Measurements from ENCODE around the gene RIN3.

RIN3 gene

GRCh38 chr14:92695562-92695961 lies 182.0 kb downstream of the RIN3 start:
- DNase-seq, result no peak

DNA sequence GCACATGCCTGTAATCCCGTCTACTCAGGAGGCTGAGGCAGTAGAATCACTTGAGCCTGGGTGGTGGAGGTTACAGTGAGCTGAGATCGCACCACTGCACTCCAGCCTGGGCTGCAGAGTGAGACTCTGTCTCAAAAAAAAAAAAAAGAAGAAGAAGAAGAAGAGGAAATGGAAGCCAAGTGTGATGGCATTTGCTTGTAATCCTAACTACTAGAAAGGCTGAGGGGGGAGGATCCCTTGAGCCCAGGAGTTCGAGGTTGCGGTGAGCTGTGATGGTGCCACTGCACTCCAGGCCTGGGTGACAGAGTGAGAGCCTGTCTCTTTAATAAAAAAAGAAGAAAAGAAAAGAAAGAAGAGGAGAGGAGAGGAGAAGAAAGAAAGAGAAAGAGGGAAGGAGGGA lies 182.8 kb downstream of the RIN3 start:
- DNase-seq, result no peak

GRCh38 chr14:92698393-92698792 lies 184.8 kb downstream of the RIN3 start:
- no peak for DNase-seq

DNA sequence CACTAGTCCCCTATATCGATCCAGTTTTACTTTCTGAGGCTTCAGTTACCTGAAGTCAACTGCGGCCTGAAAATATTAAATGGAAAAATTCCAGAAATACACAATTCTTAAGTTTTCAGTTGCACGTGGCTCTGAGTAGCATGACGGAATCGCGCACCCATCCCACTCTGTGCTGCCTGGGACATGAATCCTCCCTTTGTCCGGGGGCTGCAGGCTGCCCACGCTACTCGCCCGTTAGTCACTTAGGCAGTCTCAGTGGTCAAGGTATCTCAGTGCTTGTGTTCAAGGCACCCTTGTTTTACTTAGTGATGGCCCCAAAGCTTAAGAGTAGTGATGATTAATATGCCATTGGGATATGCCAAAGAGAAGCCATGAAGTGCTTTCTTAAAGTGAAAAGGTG lies 188.2 kb downstream of the RIN3 start:
- DNase-seq, result no peak

DNA sequence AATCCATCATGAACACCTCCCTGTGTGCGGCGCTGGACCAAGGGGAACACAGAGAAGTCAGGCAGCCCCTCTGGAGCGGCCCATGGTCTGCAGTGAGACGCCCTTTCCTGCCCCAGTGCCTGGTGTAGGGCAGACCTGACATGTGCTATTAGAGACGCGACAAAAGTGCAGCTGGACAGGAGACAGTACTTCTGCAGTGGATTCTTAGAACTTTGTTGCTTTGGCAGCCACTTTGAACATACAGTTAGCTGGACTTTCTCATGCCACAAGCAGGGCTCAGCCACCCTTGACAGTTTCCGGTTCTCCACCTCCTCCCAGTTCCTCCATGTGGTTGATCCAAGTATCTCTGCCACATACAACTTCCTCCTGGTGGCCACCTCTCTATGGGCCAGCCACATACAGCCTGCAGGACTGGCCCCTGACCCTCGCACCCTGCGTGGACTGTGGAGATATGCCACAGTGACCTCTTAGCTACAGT lies 188.9 kb downstream of the RIN3 start:
- no peak for DNase-seq

DNA sequence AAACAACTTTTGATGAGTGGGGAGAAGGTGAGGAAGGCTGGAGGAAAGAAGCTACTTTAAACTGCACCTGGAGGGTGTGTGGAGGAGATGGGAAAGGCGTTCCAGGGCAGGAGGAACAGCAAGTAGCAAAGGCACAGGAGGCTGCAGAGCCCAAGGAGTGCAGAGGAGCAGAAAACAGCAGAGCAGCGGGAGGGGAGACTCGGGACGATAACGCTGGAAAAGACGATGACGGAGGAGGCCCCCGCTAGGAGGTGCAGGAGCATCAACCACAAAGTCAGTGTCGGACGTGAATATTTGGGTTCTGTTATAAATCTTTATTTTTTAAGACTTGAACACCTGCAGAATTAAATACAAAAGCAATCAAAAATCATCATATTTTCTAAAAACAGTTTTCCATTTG lies 189.9 kb downstream of the RIN3 start:
- DNase-seq, result no peak

GRCh38 chr14:92704036-92704804 lies 190.6 kb downstream of the RIN3 start:
- DNase-seq, result no peak

DNA sequence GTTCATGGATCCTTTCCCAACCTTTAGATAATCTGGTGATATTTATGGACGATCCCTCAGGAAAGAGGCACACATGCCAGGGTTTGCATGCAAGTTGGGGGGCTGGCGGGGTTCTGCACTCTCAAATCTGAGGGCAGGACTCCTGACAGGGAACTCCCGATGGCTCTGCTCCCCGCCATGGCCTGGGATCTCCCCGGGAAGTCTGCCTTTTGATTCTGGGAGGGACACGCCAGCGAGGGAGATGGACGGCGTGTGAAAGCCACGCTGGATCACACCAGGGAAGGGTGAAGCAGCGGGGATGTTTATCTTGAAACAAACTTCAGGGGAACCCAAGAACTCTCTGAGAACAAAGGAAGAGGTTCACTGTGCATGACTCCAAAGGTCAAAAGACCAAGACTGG lies 191.2 kb downstream of the RIN3 start:
- DNase-seq, result no peak

- no peak for DNase-seq
These were observed 192.8 kb downstream of the RIN3 start for GRCh38 chr14:92706386-92706785.

DNA sequence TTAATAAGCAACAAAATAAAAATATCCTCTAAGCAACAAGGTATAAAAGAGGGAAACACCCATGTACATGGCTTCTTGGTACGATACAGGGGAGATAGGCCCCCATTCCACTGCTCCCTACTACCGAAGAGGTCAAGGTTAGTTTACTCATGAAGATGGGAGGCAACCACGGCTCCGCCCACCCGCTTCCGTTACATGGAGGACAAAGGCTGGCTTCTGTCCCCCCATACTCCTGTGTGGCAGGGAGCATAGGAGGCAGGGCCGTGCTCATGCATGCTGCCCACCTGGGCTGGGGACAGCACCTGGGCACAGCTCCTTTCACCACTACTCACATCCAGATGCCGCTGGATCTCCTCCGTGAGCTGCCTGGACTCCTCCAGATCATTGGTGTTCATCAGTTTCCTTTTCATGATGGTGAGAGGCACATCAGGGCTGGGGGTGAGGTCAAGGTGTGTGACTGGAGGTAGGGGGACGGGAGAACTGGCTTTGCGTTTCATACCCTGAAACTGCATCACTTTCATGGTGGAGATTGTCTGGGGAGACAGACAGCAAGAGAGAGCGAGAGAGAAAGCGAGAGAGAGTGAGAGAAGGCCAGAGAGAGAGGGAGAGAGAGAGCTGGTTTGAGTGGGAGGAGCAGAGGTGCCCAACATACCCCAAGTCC lies 195.9 kb downstream of the RIN3 start:
- no peak for DNase-seq

GRCh38 chr14:92710001-92710341 lies 196.4 kb downstream of the RIN3 start:
- no peak for DNase-seq

DNA sequence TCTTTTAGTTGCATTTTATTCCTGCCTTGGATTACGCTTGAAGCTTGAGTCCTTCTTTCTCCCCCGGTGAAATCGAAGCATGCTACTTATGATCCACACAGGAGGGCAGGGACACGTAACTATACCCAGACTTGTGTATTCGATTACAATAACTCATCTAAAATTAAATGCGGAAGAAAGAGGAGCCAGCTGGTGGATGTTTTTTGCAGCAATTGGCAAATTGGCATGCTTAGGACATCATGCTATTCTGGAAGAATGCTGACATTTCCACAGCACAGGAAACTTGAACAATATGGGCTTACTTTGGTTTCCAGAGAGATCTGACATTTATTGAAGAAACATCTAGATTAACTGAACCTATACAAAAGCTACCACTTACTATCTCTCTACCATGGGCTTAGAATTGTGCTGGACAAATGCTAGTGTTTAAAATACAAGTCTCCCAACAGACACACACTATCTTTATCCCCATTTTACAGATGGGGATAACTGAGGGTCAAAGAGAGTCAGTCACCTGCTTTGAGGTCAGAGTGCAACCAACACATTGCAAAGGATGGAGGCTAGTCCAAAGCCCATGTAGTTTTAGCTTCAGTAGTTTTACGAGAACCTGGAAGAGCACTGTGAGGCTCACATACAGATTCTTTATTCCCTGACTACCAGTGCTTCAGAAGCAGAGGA lies 198.5 kb downstream of the RIN3 start:
- no peak for DNase-seq

GRCh38 chr14:92712654-92713051 lies 199.1 kb downstream of the RIN3 start:
- no peak for DNase-seq

DNA sequence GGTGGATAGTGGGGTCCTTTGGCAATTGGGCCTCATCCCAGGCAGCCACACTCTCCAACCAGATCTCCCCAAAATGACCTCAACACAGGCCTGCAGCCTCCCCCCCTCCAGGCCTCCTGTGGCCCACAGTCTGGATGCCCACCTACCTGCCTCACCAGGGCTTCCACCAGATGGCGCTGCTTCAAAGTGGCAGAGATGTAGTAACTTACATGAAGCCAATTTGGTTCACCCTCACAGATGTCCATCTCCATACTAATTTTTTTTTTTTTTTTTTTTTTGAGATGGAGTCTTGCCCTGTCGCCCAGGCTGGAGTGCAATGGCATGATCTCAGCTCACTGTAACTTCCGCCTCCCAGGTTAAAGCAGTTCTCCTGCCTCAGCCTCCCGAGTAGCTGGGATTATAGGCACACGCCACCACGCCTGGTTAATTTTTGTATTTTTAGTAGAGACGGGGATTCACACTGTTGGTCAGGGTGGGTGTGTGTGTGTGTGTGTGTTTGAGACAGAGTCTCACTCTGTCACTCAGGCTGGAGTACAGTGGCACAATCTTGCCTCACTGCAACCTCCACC lies 201.2 kb downstream of the RIN3 start:
- DNase-seq, result peak; percentile 42

DNA sequence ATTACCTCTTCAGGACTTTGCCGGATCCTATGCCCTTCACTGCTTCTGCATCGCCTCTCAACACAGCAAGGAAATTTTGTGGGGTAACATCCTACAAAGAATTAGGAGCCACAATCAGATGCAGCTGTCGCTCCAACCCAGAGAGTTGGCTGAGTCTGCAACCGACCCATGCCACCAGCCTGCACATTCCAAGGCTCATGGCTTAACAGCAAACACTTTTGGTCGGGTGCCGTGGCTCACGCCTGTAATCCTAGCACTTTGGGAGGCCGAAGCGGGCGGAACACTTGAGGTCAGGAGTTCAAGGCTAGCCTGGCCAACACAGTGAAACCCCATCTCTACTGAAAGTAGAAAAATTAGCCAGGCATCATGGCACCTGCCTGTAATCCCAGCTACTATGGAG lies 202.6 kb downstream of the RIN3 start:
- DNase-seq, result no peak

DNA sequence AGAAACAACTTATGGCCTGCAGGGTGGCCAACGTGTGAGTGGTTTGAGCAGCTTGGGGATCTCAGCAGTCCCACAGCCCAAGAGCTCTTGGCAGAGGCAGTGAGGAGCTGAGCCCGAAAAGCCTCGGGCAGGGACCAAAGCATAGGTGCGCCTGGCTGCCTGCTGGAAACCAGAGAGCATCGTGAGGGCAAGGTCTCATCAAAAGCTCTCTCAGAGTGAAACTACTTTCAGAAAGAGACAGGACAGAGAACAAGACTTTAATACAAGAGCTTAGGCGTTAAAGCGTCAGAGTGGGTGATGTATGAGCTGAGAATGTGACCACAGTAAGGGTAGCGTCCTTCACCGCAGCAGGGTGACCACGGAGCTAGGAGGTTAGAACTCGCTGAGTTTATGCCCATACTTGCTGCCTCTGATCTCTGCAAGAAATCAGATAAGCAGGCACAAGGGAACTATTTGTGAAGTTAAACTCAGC lies 204.0 kb downstream of the RIN3 start:
- DNase-seq, result no peak

DNA sequence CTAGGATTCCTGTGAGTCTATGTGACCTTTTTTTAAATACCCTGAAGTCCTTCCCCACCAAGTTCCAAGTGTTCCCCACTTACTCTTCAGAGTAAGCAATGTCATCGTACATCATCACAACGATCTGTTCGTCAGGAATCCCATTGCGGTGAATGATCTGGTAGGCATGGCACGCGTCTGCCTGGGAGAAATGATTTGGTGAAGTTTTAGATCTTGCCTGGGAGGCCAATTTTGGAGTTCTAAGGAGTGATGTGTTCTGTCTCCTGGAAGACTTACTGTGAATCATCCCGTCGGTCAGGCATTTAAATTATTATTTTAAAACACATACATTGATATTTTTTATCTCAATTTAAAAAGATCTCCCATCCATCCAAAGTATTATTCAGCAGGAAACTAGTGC lies 205.1 kb downstream of the RIN3 start:
- no peak for DNase-seq

DNA sequence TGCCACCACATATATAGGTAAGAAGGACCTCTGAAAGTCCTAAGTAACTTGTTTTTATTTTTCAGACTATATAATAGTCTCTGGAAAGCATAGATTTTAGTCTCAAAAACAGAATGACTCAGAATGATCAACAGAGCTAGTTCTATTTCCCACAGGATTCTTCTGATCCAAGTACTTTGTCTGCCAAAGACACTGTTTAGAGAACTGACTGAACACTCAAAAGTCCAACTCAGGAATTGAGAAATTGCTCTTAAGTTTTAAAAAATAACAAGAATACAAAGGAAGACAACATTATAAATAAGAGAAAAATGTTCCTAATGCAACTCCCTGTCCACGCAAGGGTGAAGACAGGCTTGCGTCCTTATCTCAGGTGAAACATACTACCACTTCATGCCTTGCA lies 205.8 kb downstream of the RIN3 start:
- DNase-seq, result no peak

DNA sequence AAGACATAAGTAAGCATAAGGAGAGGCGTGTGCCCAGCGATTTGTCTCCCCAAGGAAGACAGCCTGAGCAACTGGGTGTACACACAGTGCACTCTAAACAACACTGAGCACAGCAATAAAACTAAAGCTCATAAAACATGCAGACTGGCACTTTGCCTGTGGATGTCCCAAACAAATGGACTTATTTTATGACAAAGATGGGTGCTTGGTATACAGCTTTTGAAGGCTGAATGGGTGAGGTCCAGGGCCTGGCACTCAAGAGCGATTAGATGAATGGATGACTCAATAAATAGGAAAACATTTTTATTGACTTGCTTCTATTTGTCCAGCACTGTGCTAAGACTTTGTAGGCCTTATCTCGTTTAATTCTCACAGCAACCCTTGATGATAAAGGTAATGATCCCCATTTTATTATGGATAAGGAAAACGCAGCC lies 206.3 kb downstream of the RIN3 start:
- no peak for DNase-seq

- DNase-seq, result no peak
These were observed 211.1 kb downstream of the RIN3 start for GRCh38 chr14:92724516-92725340.

DNA sequence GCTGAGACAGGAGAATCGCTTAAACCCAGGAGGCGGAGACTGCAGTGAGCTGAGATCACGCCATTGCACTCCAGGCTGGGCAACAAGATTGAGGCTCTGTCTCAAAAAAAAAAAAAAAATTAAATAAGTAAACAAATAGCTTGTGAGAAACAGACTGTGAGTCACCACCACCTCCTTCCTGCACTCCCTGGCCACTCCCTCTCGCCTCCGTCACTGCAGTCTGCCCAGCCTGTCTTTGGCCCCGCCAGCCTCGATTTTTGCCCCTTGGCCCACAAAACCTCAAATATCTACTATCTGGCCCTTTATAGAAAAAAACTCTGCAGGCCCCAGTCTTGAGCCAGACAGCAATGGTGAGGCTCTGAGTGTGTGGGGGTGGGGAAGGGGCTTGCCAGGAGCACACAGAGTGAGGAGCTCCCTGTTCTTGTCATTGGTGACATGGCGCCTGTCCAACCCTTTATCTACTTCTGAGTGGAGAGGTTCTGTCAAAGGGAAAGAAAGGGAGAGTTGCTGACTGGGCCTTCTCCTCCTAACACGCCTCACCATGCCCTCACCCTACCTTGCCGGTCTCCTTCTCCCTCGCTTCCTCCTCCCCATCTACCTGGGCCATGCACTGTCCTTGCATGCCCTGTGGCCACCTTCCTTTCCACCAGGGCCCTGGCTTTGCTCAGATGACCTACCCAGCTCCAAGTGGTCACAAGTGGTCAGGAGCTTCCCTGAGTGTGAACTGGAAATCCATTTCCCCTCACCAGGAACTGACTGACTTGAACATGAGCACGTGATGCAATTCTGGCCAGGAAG lies 212.8 kb downstream of the RIN3 start:
- no peak for DNase-seq

DNA sequence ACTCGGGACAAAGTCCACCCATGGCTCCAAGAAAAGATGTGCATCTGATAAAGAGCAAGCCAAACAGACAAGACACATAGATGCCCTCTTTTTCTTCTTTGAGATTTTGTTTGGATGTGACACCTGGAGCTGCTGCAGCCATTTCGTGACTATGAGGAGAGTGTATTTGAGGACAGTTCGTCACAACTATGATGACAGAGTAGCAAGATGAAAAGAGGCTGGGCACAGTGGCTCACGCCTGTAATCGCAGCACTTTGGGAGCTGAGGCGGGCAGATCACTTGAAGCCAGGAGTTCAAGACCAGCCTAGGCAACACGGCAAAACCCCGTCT lies 213.3 kb downstream of the RIN3 start:
- DNase-seq, result no peak

Data from DMS79 (cell line).